HepG2 (cell line): ENCODE data around the gene CAPZB. TPM values are rescaled to one million over a fixed set of nuclear protein-coding genes. Genes with fewer than 3 reads are reported as not detected.

Experiments used
- BCL6 ChIP-seq: IDR thresholded peaks from 2 replicates; pipeline ENCODE4 v1.6.1; 2016; ENCODE audit warnings: missing genetic modification reagents, missing compliant biosample characterization
- CHD4 ChIP-seq: fragments of 200-600 bp; sonication (generic); IDR thresholded peaks from 2 replicates; pipeline ENCODE4 v1.7.0; 2017; ENCODE audit warnings: mild to moderate bottlenecking, low read length, borderline replicate concordance
- FOXA1 ChIP-seq, 2 experiments: fragments of 450-650 bp in 1 of 2; sonication (generic) in 1 of 2; formaldehyde crosslinking in 1 of 2; IDR thresholded peaks; 2 replicates each; pipeline versions ENCODE4 v1.4.0 to v1.6.1; 2016 to 2020; ENCODE audit warnings: missing genetic modification reagents in 1 of 2
- MAFG ChIP-seq: sonication (generic); formaldehyde crosslinking; IDR thresholded peaks from 2 replicates; pipeline ENCODE4 v1.5.1; 2020; ENCODE audit warnings: mild to moderate bottlenecking, missing genetic modification reagents
- NRL ChIP-seq: sonication (generic); formaldehyde crosslinking; IDR thresholded peaks from 2 replicates; pipeline ENCODE4 v1.5.0; 2020; ENCODE audit warnings: missing genetic modification reagents, mild to moderate bottlenecking, moderate library complexity, borderline replicate concordance
- PHF8 ChIP-seq: sonication (generic); formaldehyde crosslinking; IDR thresholded peaks from 2 replicates; pipeline ENCODE4 v1.5.0; 2020; ENCODE audit warnings: missing genetic modification reagents
- SIX4 ChIP-seq: sonication (generic); formaldehyde crosslinking; IDR thresholded peaks from 2 replicates; pipeline ENCODE4 v1.4.0; 2020; ENCODE audit warnings: missing genetic modification reagents
- ZFP1 ChIP-seq: IDR thresholded peaks from 2 replicates; pipeline ENCODE4 v1.6.1; 2016
- ZFP36 ChIP-seq: fragments of 150-350 bp; IDR thresholded peaks from 2 replicates; pipeline ENCODE4 v1.6.1; 2018; ENCODE audit warnings: borderline replicate concordance, low read length, low read depth; ENCODE audit not compliant: partially characterized antibody
- ZNF101 ChIP-seq: sonication (generic); formaldehyde crosslinking; IDR thresholded peaks from 2 replicates; pipeline ENCODE4 v1.4.0; 2020; ENCODE audit warnings: mild to moderate bottlenecking, low read depth, missing genetic modification reagents, borderline replicate concordance
- ZNF547 ChIP-seq: sonication (generic); formaldehyde crosslinking; IDR thresholded peaks from 2 replicates; pipeline ENCODE4 v1.5.1; 2020; ENCODE audit warnings: mild to moderate bottlenecking, missing genetic modification reagents
- ZNF775 ChIP-seq: sonication (generic); formaldehyde crosslinking; IDR thresholded peaks from 2 replicates; pipeline ENCODE4 v1.4.0; 2020; ENCODE audit warnings: missing genetic modification reagents, mild to moderate bottlenecking, moderate library complexity, borderline replicate concordance
- ZNF780A ChIP-seq: sonication (generic); formaldehyde crosslinking; IDR thresholded peaks from 2 replicates; pipeline ENCODE4 v1.8.0; 2022; ENCODE audit warnings: mild to moderate bottlenecking, missing genetic modification reagents, moderate library complexity
- polyA plus RNA-seq, 8 experiments: library from polyadenylated mRNA; depleted of rRNA in 3 of 8; stranded (reverse) in 7 of 8; unstranded in 1 of 8; fragments of >200 nt; fragmentation: Illumina TruSeq in 4 of 8; extraction: Trizol in 4 of 8; gene quantifications; 2 replicates each; pipeline versions ENCODE4 v1.2.1 to v1.2.3, GENCODE V29; 2011 to 2016; ENCODE audit warnings: low read depth in 4 of 8, missing spikeins in 1 of 8, mixed read lengths in 1 of 8; ENCODE audit not compliant: insufficient read depth in 1 of 8
- total RNA-seq, 5 experiments: library from RNA; depleted of rRNA; stranded (reverse); fragments of >200 nt; fragmentation: Illumina TruSeq; extraction: Trizol; gene quantifications; 2 replicates each; pipeline ENCODE4 v1.2.3, GENCODE V29; 2016; ENCODE audit warnings: low read depth in 1 of 5
- TF ChIP-seq, protein P1 (sequence below): sonication (generic); formaldehyde crosslinking; IDR thresholded peaks from 2 replicates; pipeline ENCODE4 v1.4.0; 2020; ENCODE audit warnings: low read depth, mild to moderate bottlenecking, missing genetic modification reagents
- TF ChIP-seq, protein P2 (sequence below): sonication (generic); formaldehyde crosslinking; IDR thresholded peaks from 2 replicates; pipeline ENCODE4 v1.5.0; 2020; ENCODE audit warnings: missing genetic modification reagents
- TF ChIP-seq, protein P3 (sequence below): sonication (generic); formaldehyde crosslinking; IDR thresholded peaks from 2 replicates; pipeline ENCODE4 v1.4.0; 2020; ENCODE audit warnings: missing genetic modification reagents
- TF ChIP-seq, protein P4 (sequence below): sonication (generic); formaldehyde crosslinking; IDR thresholded peaks from 2 replicates; pipeline ENCODE4 v1.9.0; 2022; ENCODE audit warnings: low read depth, missing genetic modification reagents
- TF ChIP-seq, protein P5 (sequence below): sonication (generic); formaldehyde crosslinking; IDR thresholded peaks from 2 replicates; pipeline ENCODE4 v1.5.0; 2020; ENCODE audit warnings: missing genetic modification reagents
- TF ChIP-seq, protein P6 (sequence below): IDR thresholded peaks from 2 replicates; pipeline ENCODE4 v1.6.1; 2018; ENCODE audit warnings: missing genetic modification reagents, mild to moderate bottlenecking, missing compliant biosample characterization

Gene CAPZB
- total and polyA plus RNA-seq, 2 of the 13 experiments (the other 11 are each of a cell fraction or from before 2014, with no cell fraction given) = 58.9 to 76.9 TPM

DNA sequence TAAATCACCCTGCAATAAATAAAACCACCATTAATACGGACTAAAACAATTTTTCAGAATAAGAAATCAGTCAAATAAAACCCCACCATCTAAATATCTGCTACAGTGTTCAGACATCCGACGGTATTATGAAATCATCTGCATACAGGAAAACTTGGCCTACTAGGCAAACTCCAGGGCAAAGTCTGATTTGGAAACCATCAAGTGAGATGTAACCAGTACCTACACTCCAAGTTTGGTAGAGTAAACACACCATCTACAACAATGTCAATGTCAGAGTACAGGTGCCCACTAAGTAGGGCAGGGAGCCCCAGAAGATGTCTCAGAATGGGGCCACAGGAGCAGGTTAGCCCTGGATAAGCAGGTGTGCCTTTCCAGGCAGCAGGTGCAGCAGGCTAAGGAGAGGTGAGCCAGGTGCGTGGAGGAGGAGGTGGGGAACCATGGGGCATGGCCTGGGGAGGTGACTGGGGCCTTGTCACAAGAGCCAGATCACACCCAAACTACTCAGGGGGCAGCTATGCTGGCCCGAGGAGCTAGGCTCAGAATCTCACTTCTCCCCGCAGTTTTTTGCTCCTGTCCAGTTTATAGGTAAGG is 59.6 kb downstream of the CAPZB start (continued):
- TF ChIP-seq, protein P1, sequence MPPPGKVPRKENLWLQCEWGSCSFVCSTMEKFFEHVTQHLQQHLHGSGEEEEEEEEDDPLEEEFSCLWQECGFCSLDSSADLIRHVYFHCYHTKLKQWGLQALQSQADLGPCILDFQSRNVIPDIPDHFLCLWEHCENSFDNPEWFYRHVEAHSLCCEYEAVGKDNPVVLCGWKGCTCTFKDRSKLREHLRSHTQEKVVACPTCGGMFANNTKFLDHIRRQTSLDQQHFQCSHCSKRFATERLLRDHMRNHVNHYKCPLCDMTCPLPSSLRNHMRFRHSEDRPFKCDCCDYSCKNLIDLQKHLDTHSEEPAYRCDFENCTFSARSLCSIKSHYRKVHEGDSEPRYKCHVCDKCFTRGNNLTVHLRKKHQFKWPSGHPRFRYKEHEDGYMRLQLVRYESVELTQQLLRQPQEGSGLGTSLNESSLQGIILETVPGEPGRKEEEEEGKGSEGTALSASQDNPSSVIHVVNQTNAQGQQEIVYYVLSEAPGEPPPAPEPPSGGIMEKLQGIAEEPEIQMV (CRISPR knock-in tag) = no peak
- TF ChIP-seq ZNF775 (CRISPR knock-in tag) = no peak
- TF ChIP-seq, protein P2, sequence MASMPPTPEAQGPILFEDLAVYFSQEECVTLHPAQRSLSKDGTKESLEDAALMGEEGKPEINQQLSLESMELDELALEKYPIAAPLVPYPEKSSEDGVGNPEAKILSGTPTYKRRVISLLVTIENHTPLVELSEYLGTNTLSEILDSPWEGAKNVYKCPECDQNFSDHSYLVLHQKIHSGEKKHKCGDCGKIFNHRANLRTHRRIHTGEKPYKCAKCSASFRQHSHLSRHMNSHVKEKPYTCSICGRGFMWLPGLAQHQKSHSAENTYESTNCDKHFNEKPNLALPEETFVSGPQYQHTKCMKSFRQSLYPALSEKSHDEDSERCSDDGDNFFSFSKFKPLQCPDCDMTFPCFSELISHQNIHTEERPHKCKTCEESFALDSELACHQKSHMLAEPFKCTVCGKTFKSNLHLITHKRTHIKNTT (CRISPR knock-in tag) = no peak
- TF ChIP-seq ZNF780A (CRISPR knock-in tag) = no peak
- TF ChIP-seq, protein P3, sequence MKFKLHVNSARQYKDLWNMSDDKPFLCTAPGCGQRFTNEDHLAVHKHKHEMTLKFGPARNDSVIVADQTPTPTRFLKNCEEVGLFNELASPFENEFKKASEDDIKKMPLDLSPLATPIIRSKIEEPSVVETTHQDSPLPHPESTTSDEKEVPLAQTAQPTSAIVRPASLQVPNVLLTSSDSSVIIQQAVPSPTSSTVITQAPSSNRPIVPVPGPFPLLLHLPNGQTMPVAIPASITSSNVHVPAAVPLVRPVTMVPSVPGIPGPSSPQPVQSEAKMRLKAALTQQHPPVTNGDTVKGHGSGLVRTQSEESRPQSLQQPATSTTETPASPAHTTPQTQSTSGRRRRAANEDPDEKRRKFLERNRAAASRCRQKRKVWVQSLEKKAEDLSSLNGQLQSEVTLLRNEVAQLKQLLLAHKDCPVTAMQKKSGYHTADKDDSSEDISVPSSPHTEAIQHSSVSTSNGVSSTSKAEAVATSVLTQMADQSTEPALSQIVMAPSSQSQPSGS (CRISPR knock-in tag) = no peak
- no peak for TF ChIP-seq ZFP1 (CRISPR knock-in tag)
- TF ChIP-seq MAFG (CRISPR knock-in tag) = no peak
- TF ChIP-seq CHD4 = no peak
- no peak for TF ChIP-seq NRL
- TF ChIP-seq ZNF101 = no peak
- TF ChIP-seq PHF8 = no peak
- TF ChIP-seq, protein P4, sequence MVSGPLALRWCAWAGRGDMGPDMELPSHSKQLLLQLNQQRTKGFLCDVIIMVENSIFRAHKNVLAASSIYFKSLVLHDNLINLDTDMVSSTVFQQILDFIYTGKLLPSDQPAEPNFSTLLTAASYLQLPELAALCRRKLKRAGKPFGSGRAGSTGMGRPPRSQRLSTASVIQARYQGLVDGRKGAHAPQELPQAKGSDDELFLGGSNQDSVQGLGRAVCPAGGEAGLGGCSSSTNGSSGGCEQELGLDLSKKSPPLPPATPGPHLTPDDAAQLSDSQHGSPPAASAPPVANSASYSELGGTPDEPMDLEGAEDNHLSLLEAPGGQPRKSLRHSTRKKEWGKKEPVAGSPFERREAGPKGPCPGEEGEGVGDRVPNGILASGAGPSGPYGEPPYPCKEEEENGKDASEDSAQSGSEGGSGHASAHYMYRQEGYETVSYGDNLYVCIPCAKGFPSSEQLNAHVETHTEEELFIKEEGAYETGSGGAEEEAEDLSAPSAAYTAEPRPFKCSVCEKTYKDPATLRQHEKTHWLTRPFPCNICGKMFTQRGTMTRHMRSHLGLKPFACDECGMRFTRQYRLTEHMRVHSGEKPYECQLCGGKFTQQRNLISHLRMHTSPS (CRISPR knock-in tag) = 0 out of 2 replicates have a peak, but pooled peaks have one; percentile 26
- TF ChIP-seq ZFP36 = no peak
- no peak for TF ChIP-seq FOXA1 (IDR thresholded peaks at IDR 0.05)
- TF ChIP-seq FOXA1 (CRISPR knock-in tag; IDR thresholded peaks at IDR 0.05) = peak; percentile 86
- no peak for TF ChIP-seq SIX4 (CRISPR knock-in tag)
- TF ChIP-seq, protein P5, sequence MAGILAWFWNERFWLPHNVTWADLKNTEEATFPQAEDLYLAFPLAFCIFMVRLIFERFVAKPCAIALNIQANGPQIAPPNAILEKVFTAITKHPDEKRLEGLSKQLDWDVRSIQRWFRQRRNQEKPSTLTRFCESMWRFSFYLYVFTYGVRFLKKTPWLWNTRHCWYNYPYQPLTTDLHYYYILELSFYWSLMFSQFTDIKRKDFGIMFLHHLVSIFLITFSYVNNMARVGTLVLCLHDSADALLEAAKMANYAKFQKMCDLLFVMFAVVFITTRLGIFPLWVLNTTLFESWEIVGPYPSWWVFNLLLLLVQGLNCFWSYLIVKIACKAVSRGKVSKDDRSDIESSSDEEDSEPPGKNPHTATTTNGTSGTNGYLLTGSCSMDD = no peak
- TF ChIP-seq ZNF547 = no peak
- TF ChIP-seq, protein P6, sequence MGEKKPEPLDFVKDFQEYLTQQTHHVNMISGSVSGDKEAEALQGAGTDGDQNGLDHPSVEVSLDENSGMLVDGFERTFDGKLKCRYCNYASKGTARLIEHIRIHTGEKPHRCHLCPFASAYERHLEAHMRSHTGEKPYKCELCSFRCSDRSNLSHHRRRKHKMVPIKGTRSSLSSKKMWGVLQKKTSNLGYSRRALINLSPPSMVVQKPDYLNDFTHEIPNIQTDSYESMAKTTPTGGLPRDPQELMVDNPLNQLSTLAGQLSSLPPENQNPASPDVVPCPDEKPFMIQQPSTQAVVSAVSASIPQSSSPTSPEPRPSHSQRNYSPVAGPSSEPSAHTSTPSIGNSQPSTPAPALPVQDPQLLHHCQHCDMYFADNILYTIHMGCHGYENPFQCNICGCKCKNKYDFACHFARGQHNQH (CRISPR knock-in tag) = 0 out of 2 replicates have a peak, but pooled peaks have one; percentile 51
- peak; percentile 81 for TF ChIP-seq BCL6 (CRISPR knock-in tag)
